ENCODE results near the gene ME3.
"Not testable (repeated sequence)": the region's sequence is repeated elsewhere in the genome, so short reads cannot be mapped to it uniquely, and the experiment has no call there.

Gene ME3

GRCh38 chr11:86524620-86525352 is 147.6 kb downstream of the ME3 start:
- Histone ChIP-seq H2AFZ (ENCODE audit: low read length) (peak overlapping the region; percentile 53), H3K9me3 (replicated peaks in 1 of 2; ENCODE audit: control insufficient read depth in 2 of 2, insufficient read depth in 1 of 2, low read depth in 1 of 2, low read length in 2 of 2) (peaks cover 0 to 2% of the 10 kb centered on the region in 2 donors), H3K4ac (ENCODE audit: low read length) (no peak overlapping the region), H2BK120ac (ENCODE audit: low read depth, low read length) (no peak overlapping the region), H3K18ac (ENCODE audit: low read length) (no peak overlapping the region), H3K4me3 (ENCODE audit: low read length in 2 of 2) (no peak overlapping the region), H4K8ac (ENCODE audit: low read depth, low read length) (no peak overlapping the region), H3K23ac (ENCODE audit: low read depth, low read length, poor library complexity) (no peak overlapping the region), H2AK5ac (ENCODE audit: low read depth, low read length) (no peak overlapping the region), H3K79me1 (ENCODE audit: low read depth, low read length) (no peaks in the 10 kb centered on the region), H3K9ac (ENCODE audit: low read depth, low read length, poor library complexity) (no peak overlapping the region), H3K36me3 (replicated peaks in 1 of 2; ENCODE audit: control insufficient read depth in 2 of 2, insufficient read depth in 2 of 2, low read length in 2 of 2) (no peaks in the 10 kb centered on the region), H2BK15ac (ENCODE audit: low read length) (no peak overlapping the region), H2BK12ac (ENCODE audit: low read length) (no peak overlapping the region), H3K27me3 (ENCODE audit: control insufficient read depth in 3 of 3, insufficient read depth in 3 of 3, low read depth in 1 of 3, low read length in 3 of 3) (no peaks in the 10 kb centered on the region), H3K4me2 (ENCODE audit: insufficient read depth, low read length, poor library complexity, severe bottlenecking) (no peak overlapping the region), H3K14ac (ENCODE audit: low read length) (no peak overlapping the region), H3K27ac (replicated peaks; ENCODE audit: low read length) (no peak overlapping the region), H4K91ac (ENCODE audit: low read depth, low read length, poor library complexity) (no peak overlapping the region), H3K4me1 (ENCODE audit: control insufficient read depth in 2 of 2, insufficient read depth in 1 of 2, low read depth in 1 of 2, low read length in 2 of 2) (peaks cover 3 to 4% of the 10 kb centered on the region in 2 donors), H2BK5ac (ENCODE audit: low read length) (no peak overlapping the region)
- no peak for DNase-seq (ENCODE audit: low spot score)
- WGBS, 2 donors (ENCODE audit: extremely low coverage in 2 of 2, insufficient read length in 2 of 2, insufficient replicate concordance in 1 of 2) = no CpG with 5 or more reads among the region's 2 CpGs

- no peak overlapping the region for H3K14ac ChIP-seq (ENCODE audit: low read length)
- no peak overlapping the region for H4K91ac ChIP-seq (ENCODE audit: low read depth, low read length, poor library complexity)
- no CpG with 5 or more reads among the region's 5 CpGs for WGBS, 2 donors (ENCODE audit: extremely low coverage in 2 of 2, insufficient read length in 2 of 2, insufficient replicate concordance in 1 of 2)
- H3K27me3 ChIP-seq (ENCODE audit: control insufficient read depth in 3 of 3, insufficient read depth in 3 of 3, low read depth in 1 of 3, low read length in 3 of 3) = no peaks in the 10 kb centered on the region
- peaks cover 7 to 12% of the 10 kb centered on the region in 2 donors for H3K4me1 ChIP-seq (ENCODE audit: control insufficient read depth in 2 of 2, insufficient read depth in 1 of 2, low read depth in 1 of 2, low read length in 2 of 2)
- no peak overlapping the region for H2BK12ac ChIP-seq (ENCODE audit: low read length)
- no peak overlapping the region for H3K4ac ChIP-seq (ENCODE audit: low read length)
- no peak overlapping the region for H3K18ac ChIP-seq (ENCODE audit: low read length)
- H3K36me3 ChIP-seq (replicated peaks in 1 of 2; ENCODE audit: control insufficient read depth in 2 of 2, insufficient read depth in 2 of 2, low read length in 2 of 2) = no peaks in the 10 kb centered on the region
- H3K27ac ChIP-seq (replicated peaks; ENCODE audit: low read length) = no peak overlapping the region
- no peak overlapping the region for H3K23ac ChIP-seq (ENCODE audit: low read depth, low read length, poor library complexity)
- H3K4me2 ChIP-seq (ENCODE audit: insufficient read depth, low read length, poor library complexity, severe bottlenecking) = no peak overlapping the region
- H3K9me3 ChIP-seq (replicated peaks in 1 of 2; ENCODE audit: control insufficient read depth in 2 of 2, insufficient read depth in 1 of 2, low read depth in 1 of 2, low read length in 2 of 2) = peaks cover 0 to 2% of the 10 kb centered on the region in 2 donors
- peak overlapping the region; percentile 53 for H2AFZ ChIP-seq (ENCODE audit: low read length)
- H3K9ac ChIP-seq (ENCODE audit: low read depth, low read length, poor library complexity) = no peak overlapping the region
- H3K79me1 ChIP-seq (ENCODE audit: low read depth, low read length) = no peaks in the 10 kb centered on the region
- H2AK5ac ChIP-seq (ENCODE audit: low read depth, low read length) = no peak overlapping the region
- no peak overlapping the region for H2BK15ac ChIP-seq (ENCODE audit: low read length)
- H2BK5ac ChIP-seq (ENCODE audit: low read length) = no peak overlapping the region
- no peak overlapping the region for H3K4me3 ChIP-seq (ENCODE audit: low read length in 2 of 2)
- no peak overlapping the region for H4K8ac ChIP-seq (ENCODE audit: low read depth, low read length)
- H2BK120ac ChIP-seq (ENCODE audit: low read depth, low read length) = no peak overlapping the region
- DNase-seq (ENCODE audit: low spot score) = no peak
Observed at GRCh38 chr11:86523738-86524619, 148.4 kb downstream of the ME3 start.

- H4K91ac ChIP-seq (ENCODE audit: low read depth, low read length, poor library complexity); H3K27me3 ChIP-seq (ENCODE audit: control insufficient read depth in 3 of 3, insufficient read depth in 3 of 3, low read depth in 1 of 3, low read length in 3 of 3); H2BK12ac ChIP-seq (ENCODE audit: low read length); H4K8ac ChIP-seq (ENCODE audit: low read depth, low read length); H3K9ac ChIP-seq (ENCODE audit: low read depth, low read length, poor library complexity); H3K9me3 ChIP-seq (replicated peaks in 1 of 2; ENCODE audit: control insufficient read depth in 2 of 2, insufficient read depth in 1 of 2, low read depth in 1 of 2, low read length in 2 of 2); DNase-seq (ENCODE audit: low spot score); H3K36me3 ChIP-seq (replicated peaks in 1 of 2; ENCODE audit: control insufficient read depth in 2 of 2, insufficient read depth in 2 of 2, low read length in 2 of 2); H3K4ac ChIP-seq (ENCODE audit: low read length); H2AK5ac ChIP-seq (ENCODE audit: low read depth, low read length); H3K4me2 ChIP-seq (ENCODE audit: insufficient read depth, low read length, poor library complexity, severe bottlenecking); H2BK120ac ChIP-seq (ENCODE audit: low read depth, low read length); H2BK15ac ChIP-seq (ENCODE audit: low read length); H3K79me1 ChIP-seq (ENCODE audit: low read depth, low read length); H3K14ac ChIP-seq (ENCODE audit: low read length); H3K4me3 ChIP-seq (ENCODE audit: low read length in 2 of 2); H2BK5ac ChIP-seq (ENCODE audit: low read length); H3K27ac ChIP-seq (replicated peaks; ENCODE audit: low read length); H3K23ac ChIP-seq (ENCODE audit: low read depth, low read length, poor library complexity); H2AFZ ChIP-seq (ENCODE audit: low read length); H3K18ac ChIP-seq (ENCODE audit: low read length): not testable (repeated sequence)
- WGBS, 2 donors (ENCODE audit: extremely low coverage in 2 of 2, insufficient read length in 2 of 2, insufficient replicate concordance in 1 of 2) = no CpG with 5 or more reads among the region's 5 CpGs
- peaks cover 8 to 12% of the 10 kb centered on the region in 2 donors for H3K4me1 ChIP-seq (ENCODE audit: control insufficient read depth in 2 of 2, insufficient read depth in 1 of 2, low read depth in 1 of 2, low read length in 2 of 2)
Observed at GRCh38 chr11:86522512-86522911, 149.9 kb downstream of the ME3 start.

Measured in neuronal stem cell (in vitro differentiated cells).